B cell (primary cell): Measurements from ENCODE around the gene SLIT3.

ENCODE experiments used
- EZH2 ChIP-seq: IDR thresholded peaks from 2 replicates; pipeline ENCODE4 v1.6.1; 2012; ENCODE audit warnings: borderline replicate concordance, low read depth, mild to moderate bottlenecking, moderate library complexity, low read length; ENCODE audit not compliant: insufficient read depth, poor library complexity, severe bottlenecking
- TF ChIP-seq, protein P1 (sequence below): fragments of 200-600 bp; IDR thresholded peaks from one replicate; pipeline ENCODE4 v1.8.0; 2022; ENCODE audit warnings: antibody characterized with exemption, mild to moderate bottlenecking

DNA sequence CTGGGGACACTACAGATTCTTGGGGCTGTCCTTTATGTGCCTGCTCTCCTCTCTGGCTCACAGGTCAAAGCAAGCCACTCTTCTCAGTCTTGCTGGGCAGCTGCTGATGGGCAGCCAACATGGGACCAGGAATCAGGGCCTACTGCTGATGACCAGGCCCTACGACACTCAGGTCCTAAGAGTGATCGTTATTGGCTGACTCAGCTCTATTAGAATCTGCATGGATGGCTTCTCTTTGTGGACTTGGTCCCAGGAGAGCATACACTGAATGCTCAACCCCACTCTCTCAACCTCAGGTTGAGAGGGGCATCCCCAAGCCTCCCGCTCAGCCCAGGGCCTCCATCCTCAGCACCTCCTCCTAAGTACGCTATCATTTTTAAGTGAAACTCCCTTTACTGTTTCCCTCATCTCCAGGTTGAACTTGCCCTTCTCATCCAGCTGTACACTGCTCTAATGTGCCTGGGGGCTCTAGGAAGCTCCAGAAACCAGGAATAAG lies 471.0 kb downstream of the SLIT3 start:
- TF ChIP-seq, protein P1, sequence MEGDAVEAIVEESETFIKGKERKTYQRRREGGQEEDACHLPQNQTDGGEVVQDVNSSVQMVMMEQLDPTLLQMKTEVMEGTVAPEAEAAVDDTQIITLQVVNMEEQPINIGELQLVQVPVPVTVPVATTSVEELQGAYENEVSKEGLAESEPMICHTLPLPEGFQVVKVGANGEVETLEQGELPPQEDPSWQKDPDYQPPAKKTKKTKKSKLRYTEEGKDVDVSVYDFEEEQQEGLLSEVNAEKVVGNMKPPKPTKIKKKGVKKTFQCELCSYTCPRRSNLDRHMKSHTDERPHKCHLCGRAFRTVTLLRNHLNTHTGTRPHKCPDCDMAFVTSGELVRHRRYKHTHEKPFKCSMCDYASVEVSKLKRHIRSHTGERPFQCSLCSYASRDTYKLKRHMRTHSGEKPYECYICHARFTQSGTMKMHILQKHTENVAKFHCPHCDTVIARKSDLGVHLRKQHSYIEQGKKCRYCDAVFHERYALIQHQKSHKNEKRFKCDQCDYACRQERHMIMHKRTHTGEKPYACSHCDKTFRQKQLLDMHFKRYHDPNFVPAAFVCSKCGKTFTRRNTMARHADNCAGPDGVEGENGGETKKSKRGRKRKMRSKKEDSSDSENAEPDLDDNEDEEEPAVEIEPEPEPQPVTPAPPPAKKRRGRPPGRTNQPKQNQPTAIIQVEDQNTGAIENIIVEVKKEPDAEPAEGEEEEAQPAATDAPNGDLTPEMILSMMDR, result no peak
- TF ChIP-seq EZH2, result no peak
